GM18907 (cell line): ENCODE results near the gene ZNF217.
"Not testable (repeated sequence)": the region's sequence is repeated elsewhere in the genome, so short reads cannot be mapped to it uniquely, and the experiment has no call there.

Experiments used
- ATAC-seq: cut with Tn5 transposase; IDR thresholded peaks from one replicate; pipeline ENCODE4 v1.9.1; 2021; ENCODE audit warnings: mild to moderate bottlenecking, moderate library complexity; ENCODE audit not compliant: unreplicated experiment

Gene ZNF217

GRCh38 chr20:53584550-53584913 is 9.1 kb downstream of the ZNF217 start:
- ATAC-seq, result not testable (repeated sequence)

GRCh38 chr20:53583660-53584549 is 9.7 kb downstream of the ZNF217 start:
- not testable (repeated sequence) for ATAC-seq

- no peak for ATAC-seq
Observed at GRCh38 chr20:53582574-53583351, 10.9 kb downstream of the ZNF217 start.

GRCh38 chr20:53582251-53582570 is 11.4 kb downstream of the ZNF217 start:
- no peak for ATAC-seq

GRCh38 chr20:53581444-53582250 is 12.0 kb downstream of the ZNF217 start:
- ATAC-seq, result no peak

- no peak for ATAC-seq
Observed at GRCh38 chr20:53580376-53581111, 13.1 kb downstream of the ZNF217 start.

- no peak for ATAC-seq
Observed at GRCh38 chr20:53579581-53580375, 13.9 kb downstream of the ZNF217 start.

GRCh38 chr20:53579266-53579580 is 14.4 kb downstream of the ZNF217 start:
- ATAC-seq, result no peak

GRCh38 chr20:53578492-53579222 is 15.0 kb downstream of the ZNF217 start:
- peak; percentile 53 for ATAC-seq

GRCh38 chr20:53576586-53577318 is 16.9 kb downstream of the ZNF217 start:
- no peak for ATAC-seq

- no peak for ATAC-seq
Observed at GRCh38 chr20:53576195-53576580, 17.5 kb downstream of the ZNF217 start.

- no peak for ATAC-seq
Observed at GRCh38 chr20:53575481-53576194, 18.0 kb downstream of the ZNF217 start.

GRCh38 chr20:53574819-53575218 is 18.8 kb downstream of the ZNF217 start:
- ATAC-seq, result no peak

- no peak for ATAC-seq
Observed at GRCh38 chr20:53574259-53574789, 19.3 kb downstream of the ZNF217 start.

GRCh38 chr20:53571555-53572286 is 21.9 kb downstream of the ZNF217 start:
- ATAC-seq, result no peak

GRCh38 chr20:53570446-53571276 is 23.0 kb downstream of the ZNF217 start:
- no peak for ATAC-seq
